ENCODE results near the gene NEDD4. TPM values are rescaled to one million over a fixed set of nuclear protein-coding genes. Genes with fewer than 3 reads are reported as not detected.
"Not testable (repeated sequence)": the region's sequence is repeated elsewhere in the genome, so short reads cannot be mapped to it uniquely, and the experiment has no call there.

The NEDD4 gene
- 31.5 TPM for total RNA-seq

- peak; percentile 95 for DNase-seq
These were observed at the start of gene NEDD4 for GRCh38 chr15:55993111-55993803. TSS of gene NEDD4 (minus strand) at chr15:55993612. CDS start at chr15:55993555, 57 bp downstream.

DNA sequence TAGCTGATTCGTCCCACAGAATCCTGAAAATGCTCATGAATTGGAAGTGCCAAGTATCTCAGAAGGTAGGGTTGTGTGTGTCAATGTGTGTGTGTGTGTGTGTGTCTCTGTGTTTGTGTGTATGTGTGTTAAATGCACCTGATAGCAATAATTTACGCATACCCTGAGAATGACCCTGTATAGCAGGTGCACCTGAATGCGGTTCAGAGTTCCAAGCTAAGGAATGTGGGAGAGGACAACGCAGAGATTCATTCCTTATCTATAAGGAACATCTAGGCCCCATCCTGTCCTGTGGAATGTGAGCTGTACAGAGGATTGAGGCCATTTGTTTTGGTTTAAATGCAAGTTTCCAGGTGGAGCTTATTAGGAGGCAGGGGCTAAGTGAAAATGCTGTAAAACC lies 49.1 kb upstream of the NEDD4 start:
- DNase-seq = no peak

DNA sequence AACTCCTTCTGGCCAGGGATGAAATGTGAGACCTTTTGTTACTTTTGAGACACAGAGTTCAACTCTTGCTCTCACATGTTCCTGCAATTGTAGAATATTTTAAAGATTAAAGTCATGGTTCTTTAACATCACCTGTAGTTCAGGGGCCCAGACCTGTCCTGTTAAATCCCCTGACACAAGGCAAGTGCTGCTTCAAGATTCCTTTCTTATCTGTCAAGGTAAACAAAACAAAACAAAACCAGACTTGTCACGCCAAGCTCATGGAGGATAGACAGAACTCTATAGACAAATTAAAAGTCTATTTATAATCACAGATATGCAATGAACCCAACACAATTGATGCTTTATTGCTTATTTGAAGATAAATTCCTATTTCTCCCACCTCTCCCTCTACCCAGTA lies 48.6 kb upstream of the NEDD4 start:
- DNase-seq = no peak

- peak; percentile 82 for DNase-seq
These were observed 46.9 kb upstream of the NEDD4 start for GRCh38 chr15:56040081-56041035.

GRCh38 chr15:56038707-56039106 lies 45.3 kb upstream of the NEDD4 start:
- DNase-seq = no peak

DNA sequence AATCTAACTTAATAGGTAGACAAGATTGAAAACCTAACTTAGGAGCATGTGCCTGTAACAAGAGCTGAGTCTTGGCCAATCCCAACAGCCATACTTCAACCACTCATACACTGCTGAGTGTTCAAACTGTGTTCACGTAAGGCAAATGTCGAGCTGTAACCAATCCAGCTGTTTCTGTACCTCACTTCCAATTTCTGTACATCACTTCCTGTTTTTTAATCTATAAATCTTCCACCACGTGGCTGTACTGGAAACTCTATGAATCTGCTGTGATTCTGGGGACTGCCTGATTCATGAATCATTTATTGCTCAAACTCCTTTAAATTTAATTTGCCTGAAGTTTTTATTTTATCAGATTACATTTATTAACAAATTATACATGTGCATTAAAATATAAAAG lies 44.6 kb upstream of the NEDD4 start:
- no peak for DNase-seq

- no peak for DNase-seq
These were observed 43.2 kb upstream of the NEDD4 start for GRCh38 chr15:56036546-56037067.

GRCh38 chr15:56035166-56035565 lies 41.8 kb upstream of the NEDD4 start:
- no peak for DNase-seq

DNA sequence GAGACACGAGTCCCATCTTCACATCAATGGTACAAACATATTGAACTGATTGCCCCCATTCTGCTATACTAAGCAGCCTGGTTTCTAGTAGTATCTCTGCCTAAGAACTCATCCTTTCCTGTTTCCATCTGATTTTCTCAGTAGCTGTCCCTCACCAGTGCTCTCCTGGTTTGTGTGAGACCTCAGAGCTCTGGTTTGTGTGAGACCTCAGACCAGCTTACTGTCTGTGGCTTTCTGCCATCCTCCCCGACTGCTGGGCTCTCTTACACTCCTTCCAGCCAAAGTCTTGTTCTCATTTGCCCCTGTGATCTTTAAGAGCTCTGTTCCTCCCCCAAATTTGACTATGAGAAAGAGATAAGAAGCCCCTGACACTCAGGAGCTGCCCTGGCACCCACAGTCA lies 41.1 kb upstream of the NEDD4 start:
- no peak for DNase-seq

GRCh38 chr15:56032373-56032772 lies 39.0 kb upstream of the NEDD4 start:
- DNase-seq = no peak

DNA sequence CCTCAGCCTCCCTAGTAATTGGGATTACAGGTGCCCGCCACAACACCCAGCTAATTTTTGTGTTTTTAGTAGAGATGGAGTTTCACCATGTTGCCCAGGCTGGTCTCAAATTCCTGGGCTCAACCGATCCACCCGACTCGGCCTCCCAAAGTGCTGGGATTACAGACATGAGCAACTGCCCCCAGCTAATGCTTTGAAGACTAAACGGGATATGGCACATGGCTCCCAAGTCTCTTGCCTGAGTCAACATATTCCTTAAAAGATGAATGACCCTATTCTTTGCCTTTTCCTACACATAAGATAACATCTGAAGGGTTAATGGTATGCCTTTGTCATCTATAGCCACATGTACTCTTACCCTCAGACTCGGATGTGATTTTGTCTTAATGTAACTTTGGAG lies 38.4 kb upstream of the NEDD4 start:
- no peak for DNase-seq

GRCh38 chr15:56031402-56031801 lies 38.0 kb upstream of the NEDD4 start:
- no peak for DNase-seq

DNA sequence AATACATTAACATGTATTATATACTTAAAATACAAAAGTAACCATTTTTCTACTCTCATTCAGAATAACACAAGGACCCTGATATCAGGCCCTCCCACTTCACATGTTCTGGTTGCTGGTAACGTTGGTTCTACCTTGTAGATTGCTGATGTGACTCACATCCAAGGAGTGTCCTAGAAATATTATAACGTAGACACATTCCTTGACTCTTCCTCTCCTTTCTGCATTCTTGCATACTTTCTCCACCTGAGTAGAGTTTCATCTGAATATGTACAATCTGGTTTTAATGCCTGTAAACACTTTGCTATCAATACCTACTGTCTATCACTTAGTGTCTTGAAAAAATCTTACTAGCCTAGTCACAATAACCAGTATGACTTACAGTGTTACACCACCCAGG lies 35.0 kb upstream of the NEDD4 start:
- DNase-seq = no peak

- not testable (repeated sequence) for DNase-seq
These were observed 29.7 kb upstream of the NEDD4 start for GRCh38 chr15:56023160-56023559.

- no peak for DNase-seq
These were observed 26.5 kb upstream of the NEDD4 start for GRCh38 chr15:56019819-56020486.

- DNase-seq = no peak
These were observed 25.8 kb upstream of the NEDD4 start for GRCh38 chr15:56019060-56019793.

DNA sequence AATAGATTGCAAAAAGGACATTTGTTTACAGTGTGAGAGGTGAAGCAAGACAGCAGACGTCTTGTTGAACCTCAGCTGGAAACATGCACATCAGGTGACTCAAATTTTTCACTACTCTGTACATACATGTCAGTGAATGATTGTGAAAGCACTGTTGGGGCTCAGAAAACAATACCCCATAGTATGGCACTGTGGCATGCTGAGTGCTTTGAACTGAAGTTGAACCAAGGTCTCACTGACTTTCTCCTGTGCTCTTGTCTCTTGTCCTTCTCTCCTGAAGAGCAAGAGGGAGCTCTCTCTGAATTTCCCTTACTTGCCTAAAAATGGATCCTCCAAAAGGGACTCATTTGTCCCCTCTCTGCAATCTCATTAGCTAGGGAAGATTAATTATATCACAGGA lies 24.5 kb upstream of the NEDD4 start:
- DNase-seq = no peak

DNA sequence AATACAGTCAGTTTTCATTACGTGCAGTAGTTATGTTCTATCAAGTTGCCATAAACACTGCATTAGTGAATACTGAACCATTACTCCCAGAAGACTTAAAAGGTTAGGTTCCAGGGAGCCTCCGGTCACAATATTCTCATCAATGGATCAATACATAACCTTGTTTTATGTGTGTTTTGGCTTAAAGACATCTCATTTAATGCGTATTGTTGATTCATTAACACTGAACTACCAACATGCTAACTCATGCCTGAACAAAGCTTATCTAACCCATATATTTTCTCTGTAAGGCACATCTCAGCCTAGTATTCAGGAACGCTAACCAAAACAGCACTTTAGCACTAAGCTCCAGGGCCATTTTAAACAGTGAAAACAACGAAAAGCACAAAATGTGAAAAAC lies 24.1 kb upstream of the NEDD4 start:
- DNase-seq = no peak

DNA sequence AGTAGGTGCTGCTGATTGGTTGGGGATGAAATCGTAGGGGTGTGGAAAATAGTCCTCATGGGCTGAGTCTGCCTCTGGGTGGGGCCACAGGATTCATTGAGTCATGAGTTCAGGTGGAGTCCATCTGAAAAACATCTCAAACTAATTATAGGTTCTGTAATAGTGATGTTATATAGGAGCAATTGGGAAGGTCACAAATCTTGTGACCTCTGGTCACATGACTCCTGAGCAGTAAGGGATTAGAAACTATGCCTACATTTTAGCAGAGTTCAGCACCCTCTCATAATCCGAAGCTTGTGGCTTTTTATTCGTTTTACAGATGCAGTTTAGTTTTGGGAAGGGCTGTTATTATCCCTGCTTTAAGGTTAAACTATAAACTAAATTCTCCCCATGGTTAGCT lies 22.9 kb upstream of the NEDD4 start:
- DNase-seq = no peak

GRCh38 chr15:56014677-56015076 lies 21.3 kb upstream of the NEDD4 start:
- no peak for DNase-seq

GRCh38 chr15:56007053-56007452 lies 13.6 kb upstream of the NEDD4 start:
- DNase-seq = not testable (repeated sequence)

GRCh38 chr15:56006371-56006770 lies 13.0 kb upstream of the NEDD4 start:
- DNase-seq = not testable (repeated sequence)

Data from tongue (tissue), 2 donors.